BJ (cell line): Measurements from ENCODE around the gene ACOX1. TPM values are rescaled to one million over a fixed set of nuclear protein-coding genes. Genes with fewer than 3 reads are reported as not detected.

Experiments used
- CTCF ChIA-PET: fragments of 350-600 bp; formaldehyde crosslinking; extraction: SDS; loops from one replicate; lab custom pipeline; 2021; ENCODE audit warnings: antibody characterized with exemption, inconsistent platforms; lab: Yijun Ruan, JAX
- POLR2A ChIA-PET: fragments of 300-600 bp; sonication (Branson Sonifier 250); formaldehyde crosslinking; extraction: SDS; loops from one replicate; lab custom pipeline; 2021; ENCODE audit warnings: antibody characterized with exemption; lab: Charles Lee
- DNase-seq: peaks from one replicate; pipeline ENCODE4 v3.0.0-alpha.2; 2011; ENCODE audit warnings: low read depth
- H3K27me3 ChIP-seq: 2 replicates; pipeline ENCODE4 v1.6.0; 2011; ENCODE audit warnings: low read length; ENCODE audit not compliant: control insufficient read depth, insufficient read depth
- H3K36me3 ChIP-seq: 2 replicates; pipeline ENCODE4 v1.5.1; 2011; ENCODE audit warnings: low read length; ENCODE audit not compliant: control insufficient read depth, insufficient read depth
- H3K4me3 ChIP-seq: 2 replicates; pipeline ENCODE4 v1.5.1; 2011; ENCODE audit warnings: low read depth, mild to moderate bottlenecking, control low read depth, low read length
- polyA minus RNA-seq: library from RNA; depleted of rRNA, polyadenylated mRNA; stranded (reverse); fragments of >200 nt; gene quantifications from 2 replicates; pipeline ENCODE4 v1.2.3, GENCODE V29; 2011; rRNA and poly(A)+ RNA removed
- polyA plus RNA-seq: library from polyadenylated mRNA; depleted of rRNA; stranded (reverse); fragments of >200 nt; gene quantifications from 2 replicates; pipeline ENCODE4 v1.2.3, GENCODE V29; 2011; rRNA removed
- TF ChIP-seq, protein P1 (sequence below): IDR thresholded peaks from 2 replicates; pipeline ENCODE4 v1.5.1; 2011; ENCODE audit warnings: low read depth, mild to moderate bottlenecking, control low read depth, inconsistent platforms, low read length, moderate library complexity; ENCODE audit not compliant: insufficient read depth

The ACOX1 gene
- polyA plus RNA-seq (32.1 and 33.6 TPM in 2 replicates), polyA minus RNA-seq (58.5 and 86.0 TPM in 2 replicates)

DNA sequence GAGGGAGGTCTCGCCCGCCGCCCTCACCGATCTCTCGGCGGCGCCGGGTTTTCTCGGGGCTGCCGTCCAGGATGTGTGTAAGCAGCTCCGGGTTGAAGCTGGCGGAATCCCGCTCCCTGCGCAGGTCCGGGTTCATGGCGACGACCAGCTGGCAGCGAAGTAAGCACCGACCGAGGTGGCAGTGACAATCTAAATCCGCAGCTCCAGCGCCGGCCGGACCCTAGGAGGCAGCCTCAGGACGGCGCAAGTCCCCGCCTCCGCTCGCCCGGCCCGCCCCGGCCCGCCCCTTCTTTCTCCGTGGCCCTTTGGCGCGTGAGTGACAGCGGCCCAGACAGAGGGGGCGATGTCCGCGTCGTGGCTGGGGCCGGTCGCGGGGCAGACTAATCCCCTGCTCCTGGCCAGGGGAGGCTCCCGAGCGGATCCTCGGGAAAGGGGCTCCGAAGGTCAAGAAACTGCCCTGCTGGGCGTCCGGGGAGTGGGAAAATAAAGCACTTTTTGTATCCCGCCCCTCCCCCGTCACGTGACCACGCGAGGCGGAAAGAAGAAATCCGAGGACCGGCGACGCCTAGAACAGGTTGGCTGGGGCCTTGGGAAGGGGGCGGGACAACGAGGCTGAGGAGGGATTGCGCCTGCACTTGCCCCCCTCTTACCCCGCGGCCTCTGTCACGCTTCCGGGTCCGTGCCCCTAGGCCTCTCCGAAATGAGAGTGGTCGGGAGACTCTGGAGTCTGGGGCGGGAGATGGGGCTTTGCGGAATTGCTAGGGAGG lies at the start of gene ACOX1, which contains the start of gene TEN1:
ACOX1 (minus strand) TSS at position 229 of the 767 bp plus-strand sequence; CDS start at position 136, 93 bp downstream.
TEN1 (plus strand) TSS at position 303 of the 767 bp plus-strand sequence. CDS start 6,953 bp downstream, outside the sequence.
- TF ChIP-seq, protein P1, sequence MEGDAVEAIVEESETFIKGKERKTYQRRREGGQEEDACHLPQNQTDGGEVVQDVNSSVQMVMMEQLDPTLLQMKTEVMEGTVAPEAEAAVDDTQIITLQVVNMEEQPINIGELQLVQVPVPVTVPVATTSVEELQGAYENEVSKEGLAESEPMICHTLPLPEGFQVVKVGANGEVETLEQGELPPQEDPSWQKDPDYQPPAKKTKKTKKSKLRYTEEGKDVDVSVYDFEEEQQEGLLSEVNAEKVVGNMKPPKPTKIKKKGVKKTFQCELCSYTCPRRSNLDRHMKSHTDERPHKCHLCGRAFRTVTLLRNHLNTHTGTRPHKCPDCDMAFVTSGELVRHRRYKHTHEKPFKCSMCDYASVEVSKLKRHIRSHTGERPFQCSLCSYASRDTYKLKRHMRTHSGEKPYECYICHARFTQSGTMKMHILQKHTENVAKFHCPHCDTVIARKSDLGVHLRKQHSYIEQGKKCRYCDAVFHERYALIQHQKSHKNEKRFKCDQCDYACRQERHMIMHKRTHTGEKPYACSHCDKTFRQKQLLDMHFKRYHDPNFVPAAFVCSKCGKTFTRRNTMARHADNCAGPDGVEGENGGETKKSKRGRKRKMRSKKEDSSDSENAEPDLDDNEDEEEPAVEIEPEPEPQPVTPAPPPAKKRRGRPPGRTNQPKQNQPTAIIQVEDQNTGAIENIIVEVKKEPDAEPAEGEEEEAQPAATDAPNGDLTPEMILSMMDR = peak; percentile 37
- Histone ChIP-seq H3K36me3 (no peaks in the 10 kb centered on the region), H3K27me3 (no peaks in the 10 kb centered on the region), H3K4me3 (peak within 1 kb of the TSS; percentile 71)
- ChIA-PET POLR2A (no interaction called here), CTCF (interaction anchor here (1.3 kb wide), 2 partner anchors 19 to 24 kb away, joined by 3 to 5 read pairs; no protein-coding TSS in a partner anchor)
- DNase-seq = peak; percentile 79

DNA sequence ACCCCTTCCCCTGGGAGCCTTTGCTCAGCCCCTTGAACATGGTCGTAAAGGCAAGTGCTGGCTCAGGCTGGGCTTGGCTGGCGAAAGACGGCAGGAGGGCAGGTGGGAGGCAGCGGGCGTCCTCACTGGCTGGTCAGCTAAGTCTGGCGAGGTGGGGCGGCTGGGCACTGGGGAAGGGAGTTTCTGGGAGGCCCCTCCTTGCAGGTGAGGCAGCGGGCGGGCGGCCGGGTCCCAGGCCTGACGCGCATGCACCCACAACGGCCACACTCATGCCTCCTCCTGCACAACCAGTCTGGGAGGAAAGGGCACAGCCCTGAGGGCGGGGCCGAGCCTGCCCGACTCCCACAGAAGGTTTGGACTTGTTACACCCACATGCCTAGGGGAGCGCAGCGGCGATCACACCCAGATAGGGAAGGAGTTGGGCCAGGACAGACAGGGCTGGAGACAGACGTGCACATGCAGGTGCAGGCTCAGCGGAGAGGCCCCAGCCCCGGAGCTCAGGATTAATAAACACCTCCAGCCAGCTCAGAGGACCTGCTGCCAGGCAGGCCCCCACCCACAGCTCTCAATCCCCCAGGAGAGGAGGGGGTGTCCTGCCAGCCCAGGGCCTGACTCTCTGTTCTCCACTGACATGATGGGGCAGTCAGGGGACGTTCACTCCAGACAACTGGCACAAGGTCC lies 48.3 kb upstream of the ACOX1 start, which contains the start of gene EVPL:
EVPL (minus strand) TSS at position 148 of the 681 bp plus-strand sequence; CDS start at position 40, 108 bp downstream.
- POLR2A ChIA-PET = no interaction called here
- Histone ChIP-seq H3K36me3 (no peaks in the 10 kb centered on the region), H3K27me3 (no peaks in the 10 kb centered on the region; the same call in none of the 2 replicates), H3K4me3 (no peak within 1 kb of the TSS)
- CTCF ChIA-PET = no interaction called here
- TF ChIP-seq, protein P1 = no peak
- no peak for DNase-seq

DNA sequence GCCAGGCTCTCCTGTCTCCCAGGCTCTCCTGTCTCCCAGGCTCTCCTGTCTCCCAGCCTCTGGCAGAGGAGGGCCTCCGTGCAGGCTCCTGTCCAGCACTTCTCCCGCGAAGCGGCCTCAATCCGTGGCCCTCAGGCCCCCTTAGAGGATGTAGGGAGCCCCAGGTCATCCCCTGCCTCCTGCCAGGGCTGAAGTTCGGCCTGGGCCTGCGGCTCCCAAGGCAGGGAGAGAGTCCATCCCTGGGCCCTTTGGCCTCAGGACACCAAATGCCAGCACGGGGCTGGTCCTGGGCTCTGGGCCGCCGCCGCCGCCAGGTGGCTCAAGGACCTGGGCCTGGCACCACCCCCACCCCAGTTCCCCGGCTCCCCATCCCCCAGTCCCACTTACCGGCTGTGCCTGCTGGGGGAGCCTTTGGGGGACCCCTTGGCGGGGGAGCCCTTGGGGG lies 47.8 kb upstream of the ACOX1 start:
- ChIA-PET POLR2A (no interaction called here), CTCF (no interaction called here)
- Histone ChIP-seq H3K36me3 (no peaks in the 10 kb centered on the region), H3K4me3 (no peak overlapping the region), H3K27me3 (no peaks in the 10 kb centered on the region; the same call in none of the 2 replicates)
- no peak for DNase-seq
- TF ChIP-seq, protein P1 = no peak

DNA sequence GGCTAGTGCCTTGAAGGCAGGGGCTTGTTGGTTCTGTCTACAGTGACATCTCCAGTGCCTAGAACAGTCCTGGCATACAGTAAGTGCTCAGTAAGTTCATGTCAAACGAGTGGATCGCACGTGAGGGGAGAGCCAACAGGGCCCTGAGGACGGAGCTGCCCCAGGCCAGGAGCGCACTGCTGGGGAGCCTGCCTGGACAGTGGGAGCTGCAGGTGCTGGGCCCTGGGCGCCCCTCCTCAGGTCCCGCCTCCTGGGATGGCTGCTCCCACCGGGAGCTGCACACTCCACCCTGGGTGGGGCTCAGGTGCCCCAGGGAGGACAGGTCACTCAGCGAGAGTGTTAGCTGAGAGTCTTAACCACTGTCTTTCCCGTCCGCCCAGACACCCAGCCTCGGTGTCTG lies 46.3 kb upstream of the ACOX1 start:
- POLR2A ChIA-PET = no interaction called here
- no peak overlapping the region for H3K4me3 ChIP-seq
- CTCF ChIA-PET = interaction anchor here (1.2 kb wide), 1 partner anchor 11 kb away, joined by 4 read pairs; no protein-coding TSS in a partner anchor
- no peak for DNase-seq
- no peaks in the 10 kb centered on the region; the same call in none of the 2 replicates for H3K27me3 ChIP-seq
- TF ChIP-seq, protein P1 = no peak
- H3K36me3 ChIP-seq = no peaks in the 10 kb centered on the region

DNA sequence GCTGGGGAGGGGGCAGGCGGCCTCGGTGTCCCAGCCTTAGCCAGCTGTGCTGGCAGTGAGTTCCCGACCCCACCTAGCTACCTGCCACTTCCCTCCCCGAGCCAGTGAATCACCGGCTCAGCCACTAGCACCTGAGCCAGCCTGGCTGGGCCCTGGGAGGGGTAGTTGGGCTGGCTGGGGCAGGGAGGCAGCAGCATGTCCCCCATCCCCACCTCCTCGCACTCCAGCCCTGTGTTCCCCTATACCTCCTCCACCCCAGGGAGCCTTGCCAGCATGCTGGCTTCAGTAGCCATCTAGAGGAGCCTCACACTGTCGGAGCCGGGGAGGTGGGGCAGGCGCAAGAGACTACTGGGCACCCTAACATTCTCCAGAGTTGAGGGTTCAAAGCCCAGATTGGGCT lies 45.4 kb upstream of the ACOX1 start:
- TF ChIP-seq, protein P1 = no peak
- no peak for DNase-seq
- CTCF ChIA-PET = interaction anchor here (0.9 to 3.0 kb wide), 3 partner anchors 8 to 19 kb away, joined by 3 to 17 read pairs (median 4); no protein-coding TSS in a partner anchor
- Histone ChIP-seq H3K4me3 (no peak overlapping the region), H3K36me3 (no peaks in the 10 kb centered on the region), H3K27me3 (peaks cover 2% of the 10 kb centered on the region)
- POLR2A ChIA-PET = no interaction called here
